CD4-positive, alpha-beta T cell treated with Interleukin-15 for 1 hour (primary cell): Measurements from ENCODE around the gene PLLP.

Source experiments
- DNase-seq: peaks from one replicate; pipeline ENCODE4 v3.0.0-alpha.2; 2020

PLLP gene

GRCh38 chr16:57252148-57252721, 32.2 kb downstream of the PLLP start:
- DNase-seq: no peak

- DNase-seq: no peak
These were observed 33.1 kb downstream of the PLLP start for GRCh38 chr16:57251352-57251751.

GRCh38 chr16:57245472-57246113, 38.9 kb downstream of the PLLP start:
- no peak for DNase-seq

GRCh38 chr16:57244767-57245471, 39.6 kb downstream of the PLLP start, which contains the start of gene ARL2BP:
Gene ARL2BP (plus strand): TSS chr16:57245259. CDS start chr16:57245368, 109 bp downstream.
- peak; percentile 97 for DNase-seq

- no peak for DNase-seq
These were observed 40.1 kb downstream of the PLLP start for GRCh38 chr16:57244463-57244766.

- DNase-seq: no peak
These were observed 41.8 kb downstream of the PLLP start for GRCh38 chr16:57242650-57243049.

GRCh38 chr16:57240851-57241250, 43.6 kb downstream of the PLLP start:
- no peak for DNase-seq

GRCh38 chr16:57239107-57239506, 45.4 kb downstream of the PLLP start:
- DNase-seq: no peak

- no peak for DNase-seq
These were observed 45.8 kb downstream of the PLLP start for GRCh38 chr16:57238682-57239081.

- no peak for DNase-seq
These were observed 48.5 kb downstream of the PLLP start for GRCh38 chr16:57236022-57236350.

- peak; percentile 27 for DNase-seq
These were observed 49.1 kb downstream of the PLLP start for GRCh38 chr16:57235128-57236021.

GRCh38 chr16:57234707-57235092, 49.8 kb downstream of the PLLP start:
- DNase-seq: no peak

GRCh38 chr16:57233944-57234706, 50.3 kb downstream of the PLLP start:
- DNase-seq: no peak

- DNase-seq: no peak
These were observed 52.6 kb downstream of the PLLP start for GRCh38 chr16:57231821-57232350.

GRCh38 chr16:57229079-57229478, 55.4 kb downstream of the PLLP start:
- no peak for DNase-seq

- no peak for DNase-seq
These were observed 57.5 kb downstream of the PLLP start for GRCh38 chr16:57226701-57227621.

GRCh38 chr16:57225978-57226377, 58.5 kb downstream of the PLLP start:
- no peak for DNase-seq

- DNase-seq: no peak
These were observed 59.7 kb downstream of the PLLP start for GRCh38 chr16:57224651-57225335.

- no peak for DNase-seq
These were observed 61.4 kb downstream of the PLLP start for GRCh38 chr16:57223057-57223456.

- no peak for DNase-seq
These were observed 67.5 kb downstream of the PLLP start for GRCh38 chr16:57216968-57217367.

- DNase-seq: no peak
These were observed 71.0 kb downstream of the PLLP start for GRCh38 chr16:57213462-57213861.
